ENCODE results near the gene EXPH5.
"Not testable (repeated sequence)": the region's sequence is repeated elsewhere in the genome, so short reads cannot be mapped to it uniquely, and the experiment has no call there.

Gene EXPH5, protein sequence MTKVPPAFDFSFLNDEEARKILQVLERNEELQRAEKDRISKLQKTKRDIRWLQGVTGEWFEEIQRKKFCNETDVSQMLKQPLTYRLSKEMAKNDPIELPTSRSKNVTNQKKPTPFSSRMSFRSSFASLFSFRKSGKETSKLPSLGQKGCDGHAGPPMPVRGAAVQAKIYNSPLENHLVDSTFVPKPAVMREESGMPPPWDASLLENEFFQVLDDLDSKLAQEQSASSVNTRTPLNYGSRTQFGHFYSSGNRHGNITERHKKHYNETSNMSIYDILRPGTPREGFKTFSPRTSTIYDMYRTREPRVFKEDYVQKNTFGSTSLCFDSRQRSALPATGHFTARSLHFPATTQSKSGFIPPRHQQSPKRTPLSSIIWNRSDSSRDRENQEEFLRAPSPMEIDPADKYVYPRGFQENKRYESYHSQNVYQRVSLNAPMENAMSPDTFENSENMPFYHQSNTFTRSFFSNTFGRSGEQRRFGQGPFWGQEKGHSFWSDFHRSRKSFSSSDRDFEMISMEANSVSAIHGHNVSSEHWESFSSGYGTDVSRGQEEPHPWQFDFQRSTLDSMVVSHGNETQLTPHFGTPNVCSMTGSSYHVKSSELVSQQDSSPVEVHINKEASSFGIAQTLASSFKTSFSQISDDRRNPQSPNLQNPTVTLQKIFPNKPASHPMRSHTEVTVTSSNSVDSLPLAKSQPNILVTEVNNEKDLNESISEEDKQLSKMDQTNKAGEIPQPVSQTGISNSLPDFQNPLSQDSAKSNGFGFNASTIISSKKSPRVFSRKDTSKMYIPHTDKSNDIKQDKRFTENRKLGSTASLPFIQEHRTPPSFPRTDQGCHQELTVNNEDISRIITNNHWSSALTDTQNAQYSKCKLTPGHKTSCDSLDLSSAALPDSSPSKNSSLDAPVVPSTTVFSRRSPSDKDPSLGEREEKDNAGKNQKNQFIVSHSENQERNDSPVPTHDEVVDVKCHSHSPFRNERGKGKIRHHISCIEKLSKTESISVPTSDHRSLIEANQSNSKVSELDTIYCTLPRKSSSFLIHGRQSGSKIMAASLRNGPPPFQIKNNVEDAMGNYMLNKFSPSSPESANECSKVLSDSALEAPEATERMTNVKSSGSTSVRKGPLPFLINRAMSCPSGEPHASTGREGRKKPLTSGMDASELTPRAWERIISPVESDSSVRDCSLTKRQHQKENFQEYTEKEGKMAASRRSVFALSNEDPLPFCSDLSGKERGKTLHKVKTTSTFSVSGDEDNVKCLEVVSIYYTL (N-terminal part only)
- total RNA-seq, result 5.2 to 13.7 (median 7.0) reads per million in 4 experiments

DNA sequence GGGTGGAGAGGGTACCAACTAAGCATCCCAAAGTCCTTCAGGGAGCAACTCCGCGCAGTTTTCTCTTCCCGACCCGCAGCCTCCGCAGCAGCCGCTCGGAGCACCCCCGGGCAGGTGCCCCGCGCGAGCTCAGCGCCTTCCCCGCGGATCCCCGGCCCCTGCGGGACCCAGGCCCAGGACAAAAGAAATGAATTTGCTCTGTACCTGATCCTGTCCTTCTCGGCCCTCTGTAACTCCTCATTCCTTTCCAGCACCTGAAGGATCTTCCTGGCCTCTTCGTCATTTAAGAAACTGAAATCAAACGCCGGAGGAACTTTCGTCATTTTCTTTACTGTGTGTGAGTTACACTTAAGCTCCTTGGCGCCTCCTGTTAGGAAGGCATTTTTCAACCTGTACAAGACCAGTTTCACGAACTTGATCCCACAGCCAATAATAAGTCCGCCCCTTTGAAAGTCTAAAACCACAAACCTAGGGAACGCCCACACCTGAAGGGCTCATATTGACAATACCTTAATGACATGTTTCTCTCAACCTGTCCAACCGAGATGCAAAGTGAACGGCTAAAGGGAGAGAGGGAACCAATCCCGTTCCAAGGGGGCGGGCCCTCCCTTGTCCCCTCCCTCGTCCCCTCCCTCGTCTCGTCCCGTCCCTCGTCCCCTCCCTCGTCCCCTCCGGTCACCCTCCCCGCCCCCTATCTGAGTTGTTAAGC is at the start of gene EXPH5:
Gene EXPH5, minus strand, starts transcription at position 555 of the 709 bp plus-strand sequence. Its CDS starts 232 bp downstream, at position 323.
- peak; percentile 73 for DNase-seq

DNA sequence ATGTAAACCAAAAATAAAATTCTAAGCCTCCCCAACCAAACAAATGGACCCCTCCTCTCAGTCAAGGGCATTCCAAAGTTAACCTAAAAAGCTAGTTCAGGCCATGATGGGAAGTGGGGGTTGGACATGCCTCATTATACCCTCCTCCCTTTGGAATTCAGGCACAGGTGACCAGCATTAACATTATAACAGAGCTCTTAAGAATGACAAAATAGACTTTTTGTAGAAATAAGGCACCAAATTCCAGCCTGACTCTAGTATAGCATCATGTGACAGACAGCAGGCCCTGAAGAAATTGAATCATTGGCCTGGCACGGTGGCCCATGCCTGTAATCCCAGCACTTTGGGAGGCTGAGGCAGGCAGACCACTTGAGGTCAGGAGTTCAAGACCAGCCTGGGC is 48.2 kb upstream of the EXPH5 start:
- not testable (repeated sequence) for DNase-seq

DNA sequence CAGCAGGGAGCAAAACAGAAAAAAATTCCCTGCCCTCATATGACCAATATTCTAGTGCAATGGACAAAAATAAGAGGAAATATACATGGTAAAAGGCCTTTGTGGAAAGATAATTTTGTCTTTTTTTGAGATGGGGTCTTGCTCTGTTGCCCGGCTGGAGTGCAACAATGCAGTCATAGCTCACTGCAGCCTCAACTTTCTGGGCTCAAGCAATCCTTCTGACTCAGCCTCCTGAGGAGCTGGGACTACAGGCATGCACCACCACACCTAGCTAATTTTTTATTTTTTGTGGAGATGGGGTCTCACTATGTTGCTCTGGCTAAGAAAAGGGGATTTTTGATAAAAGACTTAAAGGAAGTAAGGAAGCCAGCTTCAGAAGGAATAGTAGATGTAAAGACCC is 45.6 kb upstream of the EXPH5 start:
- DNase-seq, result no peak

DNA sequence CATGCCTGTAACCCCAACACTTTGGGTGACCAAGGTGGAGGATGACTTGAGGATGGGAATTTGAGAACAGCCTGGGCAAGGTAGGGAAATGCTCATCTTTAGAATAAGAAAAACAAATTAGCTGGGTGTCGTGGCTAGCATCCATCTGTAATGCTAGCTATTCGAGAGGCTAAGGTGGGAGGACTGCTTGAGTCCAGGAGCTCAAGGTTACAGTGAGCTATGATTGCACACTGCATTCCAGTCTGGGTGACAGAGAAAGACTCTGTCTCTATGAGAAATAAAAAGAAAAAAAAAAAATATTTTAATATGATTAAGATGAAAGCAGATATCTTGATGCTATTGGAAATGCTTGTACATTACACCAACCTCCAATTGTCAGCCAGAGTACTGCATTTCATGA is 42.7 kb upstream of the EXPH5 start:
- DNase-seq, result no peak

DNA sequence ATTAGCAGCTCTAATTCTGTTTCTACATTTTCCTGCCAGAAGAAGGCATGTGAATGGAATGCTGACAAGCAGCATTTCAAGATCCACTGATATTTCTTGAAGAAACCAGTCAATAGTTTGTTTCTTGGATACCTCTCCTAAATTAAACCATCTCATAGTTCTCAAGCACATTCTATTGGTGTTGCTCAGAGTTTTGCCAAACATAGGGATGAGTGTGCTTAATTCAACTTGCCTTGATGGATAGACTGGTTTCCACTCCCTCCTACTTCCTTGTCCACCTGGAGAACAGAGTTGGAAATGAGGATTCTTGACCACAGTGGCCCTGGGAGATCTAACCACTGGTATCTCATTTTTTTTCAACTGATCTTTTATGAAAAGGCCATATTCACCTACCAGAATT is 41.5 kb upstream of the EXPH5 start:
- no peak for DNase-seq

DNA sequence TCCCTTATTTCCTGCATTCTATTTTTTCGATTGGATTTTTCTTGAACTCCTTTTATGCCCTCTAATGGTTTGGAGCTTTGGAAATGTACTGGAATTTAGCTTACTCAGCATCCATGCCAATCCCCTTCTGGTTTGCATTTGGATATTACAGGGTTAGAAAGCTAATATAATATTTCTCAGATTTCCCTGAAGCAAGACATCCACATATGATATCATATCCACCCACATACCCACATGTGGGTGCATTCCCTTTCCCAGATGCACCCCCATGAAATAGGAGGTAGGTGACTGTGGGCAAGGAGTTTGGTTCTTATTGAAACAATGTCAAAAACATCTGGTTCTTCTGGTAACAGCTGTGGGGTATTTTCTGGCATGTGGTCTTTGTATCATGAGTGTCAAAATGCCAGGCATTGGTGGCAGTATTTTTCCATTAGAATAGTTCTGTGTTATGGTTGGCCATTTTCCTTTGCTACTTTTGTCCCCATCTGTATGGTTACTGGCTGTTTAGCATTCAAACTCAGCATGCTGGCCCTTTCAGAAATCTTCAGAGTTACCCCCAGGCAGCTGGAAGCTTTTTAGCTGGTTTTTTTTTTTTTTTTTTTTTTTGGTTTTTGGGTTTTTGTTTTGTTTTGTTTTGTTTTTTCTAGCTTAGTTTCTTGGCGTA is 38.6 kb upstream of the EXPH5 start:
- DNase-seq, result no peak

DNA sequence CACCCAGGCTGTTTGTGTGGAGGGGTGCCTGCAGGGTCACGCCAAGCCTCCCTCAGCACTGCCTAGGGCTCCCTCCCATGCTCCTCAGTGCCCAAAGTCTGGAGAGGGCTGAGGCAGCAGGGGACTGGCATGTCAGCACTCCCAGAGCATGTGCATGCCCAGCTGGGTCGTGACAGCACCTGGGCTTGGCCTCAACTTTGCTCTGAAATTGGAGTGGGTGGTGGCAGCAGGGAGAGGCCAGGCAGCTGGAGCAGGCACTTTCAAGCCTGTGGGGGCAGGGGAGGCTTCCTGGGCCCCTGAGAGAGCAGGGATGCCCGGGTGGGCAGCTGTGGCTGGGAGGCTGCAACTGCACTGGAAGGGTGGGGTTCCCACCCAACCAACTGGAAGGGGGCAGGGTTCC is 35.7 kb upstream of the EXPH5 start:
- no peak for DNase-seq

DNA sequence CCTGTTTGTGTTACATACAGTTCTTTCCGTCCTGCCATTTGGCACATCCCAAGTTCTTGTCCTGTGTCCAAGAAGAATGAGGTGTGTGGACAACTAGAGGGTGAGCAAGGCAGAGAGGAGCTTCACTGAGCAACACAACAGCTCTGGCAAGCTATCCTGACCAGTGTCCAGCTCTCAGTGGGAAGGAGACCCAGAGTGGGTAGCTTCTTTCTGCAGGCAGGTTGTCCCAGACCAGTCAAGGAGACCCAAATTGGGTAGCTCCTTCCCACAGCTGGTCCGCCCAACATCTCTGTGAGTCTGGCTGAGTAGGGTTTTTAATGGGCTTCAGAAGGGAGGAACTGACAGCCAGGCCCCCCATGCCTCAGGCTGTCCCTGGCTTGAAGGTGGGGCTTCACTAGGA is 35.2 kb upstream of the EXPH5 start:
- DNase-seq, result no peak

DNA sequence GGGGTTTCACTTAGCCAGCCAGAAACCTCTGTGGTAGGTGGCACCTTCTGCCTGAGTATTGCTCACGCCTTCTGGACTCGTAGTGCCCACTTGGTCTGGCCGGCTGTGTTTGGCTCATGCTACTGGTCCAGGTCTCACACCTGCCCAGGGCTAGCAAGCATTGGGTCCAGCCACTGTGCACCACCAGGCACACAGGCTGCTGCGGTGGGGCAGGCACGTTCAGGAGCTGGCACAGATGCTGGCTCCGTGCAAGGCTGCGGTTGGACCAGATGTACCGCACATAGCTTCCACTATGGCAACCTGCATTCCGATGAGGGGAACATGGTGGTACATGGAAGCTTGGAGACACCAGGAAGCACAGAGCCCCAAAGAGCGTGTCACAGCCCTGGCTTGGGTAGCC is 34.8 kb upstream of the EXPH5 start:
- no peak for DNase-seq

DNA sequence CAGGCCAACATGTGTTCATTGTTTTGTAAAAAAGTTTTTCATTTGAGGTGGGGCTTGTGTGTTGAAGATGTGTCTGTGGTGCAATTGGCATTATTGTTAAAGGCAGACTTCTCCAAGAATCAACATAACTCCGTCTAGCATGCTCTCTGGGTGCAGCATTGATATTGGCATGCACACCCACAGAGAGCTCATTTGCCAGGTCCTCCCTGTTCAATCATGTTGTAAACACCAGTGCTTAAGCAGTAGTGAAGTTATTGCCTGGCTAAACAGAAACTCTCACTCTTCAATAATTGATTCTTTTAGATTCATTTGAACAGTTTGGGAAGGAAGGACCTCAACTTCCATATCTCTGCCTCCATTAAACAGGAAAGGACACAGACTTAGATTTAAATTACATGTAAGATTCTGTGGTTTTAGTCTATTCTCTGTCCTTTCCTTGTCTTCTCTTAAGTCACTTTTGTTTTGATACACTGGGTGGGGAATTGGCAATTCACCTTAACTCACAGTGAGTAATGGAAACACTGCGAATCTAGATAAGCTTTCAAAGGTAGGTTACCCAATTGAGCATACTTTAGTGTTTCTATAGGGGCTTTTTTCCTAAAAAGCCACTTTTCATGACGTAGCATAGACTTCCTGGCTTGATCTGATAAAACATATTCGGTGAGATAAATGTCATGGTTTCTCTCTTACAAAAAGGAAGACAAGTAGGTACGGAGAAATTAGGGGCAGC is 30.8 kb upstream of the EXPH5 start:
- DNase-seq, result no peak

DNA sequence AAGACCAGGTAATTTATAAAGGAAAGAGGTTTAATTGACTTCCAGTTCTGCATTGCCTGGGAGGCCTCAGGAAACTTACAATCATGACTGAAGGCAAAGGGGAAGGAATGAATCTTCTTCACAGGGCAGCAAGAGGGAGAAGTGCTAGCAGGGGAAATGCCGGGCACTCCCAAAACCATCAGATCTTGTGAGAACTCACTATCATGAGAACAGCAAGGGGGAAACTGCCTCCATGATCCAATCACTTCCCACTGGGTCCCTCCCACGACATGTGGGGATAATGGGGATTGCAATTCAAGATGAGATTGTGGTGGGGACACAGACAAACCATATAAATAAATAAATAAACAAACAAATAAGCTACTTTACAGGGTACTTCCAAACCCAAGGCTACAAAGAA is 28.8 kb upstream of the EXPH5 start:
- no peak for DNase-seq

DNA sequence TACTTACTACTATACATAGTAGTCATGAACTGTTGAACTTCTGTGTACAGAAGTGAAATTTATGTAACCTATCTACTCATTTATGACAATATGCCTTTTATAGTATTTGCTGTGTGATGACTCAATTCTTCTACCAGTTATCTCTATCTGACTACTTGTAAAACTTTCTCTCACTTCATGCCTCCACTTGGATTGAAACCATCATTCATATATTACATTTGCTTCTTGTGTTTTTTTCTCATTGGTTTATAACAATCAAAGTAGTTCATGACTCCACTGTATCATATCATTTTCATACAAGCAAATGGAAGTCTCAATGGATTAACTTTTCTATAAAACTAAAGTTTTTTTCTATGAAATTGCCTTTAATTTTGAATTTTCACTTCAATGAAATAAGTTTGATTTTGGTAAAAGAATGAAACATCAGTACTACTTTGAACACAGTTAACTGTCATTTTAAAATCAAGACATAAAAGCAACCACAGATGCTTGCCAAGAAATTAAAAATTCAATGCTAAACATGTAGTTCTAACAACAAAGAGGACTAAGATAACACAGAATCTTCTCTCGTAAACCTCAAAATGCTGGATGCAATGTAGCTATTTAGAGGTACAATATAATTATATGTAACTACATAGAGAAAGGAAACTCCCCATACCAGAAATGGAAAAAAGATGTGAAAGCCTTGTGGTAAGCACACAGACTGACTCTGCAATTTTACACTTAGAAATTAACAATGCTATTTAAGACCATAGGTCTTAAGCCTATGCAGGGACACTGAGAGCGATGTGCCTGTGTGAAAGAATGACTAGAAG is 27.6 kb upstream of the EXPH5 start:
- DNase-seq, result no peak

DNA sequence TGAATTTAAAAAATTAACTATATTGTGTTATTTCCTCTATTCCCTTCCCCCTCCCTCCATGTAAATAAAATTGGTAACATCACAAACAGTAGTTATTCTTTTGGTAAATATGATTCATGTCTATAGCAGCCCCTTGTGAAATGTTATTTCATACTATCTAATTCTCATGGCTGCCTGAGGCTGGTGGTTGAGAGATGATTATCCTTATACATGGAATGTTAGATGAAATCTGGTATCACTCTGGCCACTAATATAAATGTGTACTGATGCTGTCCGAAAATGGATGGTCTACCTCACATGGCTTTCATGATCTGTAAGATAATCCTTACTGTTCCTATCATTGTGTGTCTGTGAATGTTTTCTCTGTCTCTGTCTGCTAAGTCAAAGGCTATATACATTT is 25.0 kb upstream of the EXPH5 start:
- DNase-seq, result no peak

DNA sequence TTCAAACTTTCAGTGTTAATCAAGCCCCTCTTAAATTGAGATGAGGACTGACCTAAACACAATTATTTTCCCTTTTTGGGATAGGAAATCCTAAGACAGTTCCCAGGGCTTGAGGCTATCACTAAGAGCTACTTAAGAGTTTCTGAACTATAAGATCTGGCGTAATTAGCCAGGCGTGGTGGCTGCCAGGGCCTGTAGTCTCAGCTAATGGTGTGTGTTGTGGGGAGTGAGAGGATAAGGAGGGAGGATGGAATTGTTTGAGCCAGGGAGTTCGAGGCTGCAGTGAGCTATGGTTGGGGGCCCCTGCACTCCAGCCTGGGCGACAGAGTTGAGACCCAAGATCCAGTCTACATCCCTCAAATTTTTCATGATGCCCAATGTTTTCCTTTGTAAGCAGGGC is 23.5 kb upstream of the EXPH5 start:
- DNase-seq, result no peak

DNA sequence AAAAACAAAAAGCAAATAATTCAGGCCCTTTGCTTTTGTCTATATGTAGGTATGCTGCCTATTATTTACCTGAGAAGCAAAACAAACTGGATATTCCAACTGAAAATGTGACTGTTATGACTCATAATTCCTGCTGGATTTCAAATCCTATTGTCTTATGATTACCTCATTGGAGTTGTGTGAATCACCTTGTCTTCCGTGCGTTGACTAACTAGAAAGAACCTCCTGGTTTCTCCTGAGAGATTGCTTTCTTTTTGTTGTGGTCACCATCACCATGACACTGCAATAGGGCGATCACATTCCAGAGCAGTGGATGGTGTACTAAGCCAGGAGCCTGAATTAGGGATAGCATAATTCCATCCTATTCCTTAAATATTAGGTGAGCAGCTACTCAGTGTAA is 23.0 kb upstream of the EXPH5 start:
- no peak for DNase-seq

DNA sequence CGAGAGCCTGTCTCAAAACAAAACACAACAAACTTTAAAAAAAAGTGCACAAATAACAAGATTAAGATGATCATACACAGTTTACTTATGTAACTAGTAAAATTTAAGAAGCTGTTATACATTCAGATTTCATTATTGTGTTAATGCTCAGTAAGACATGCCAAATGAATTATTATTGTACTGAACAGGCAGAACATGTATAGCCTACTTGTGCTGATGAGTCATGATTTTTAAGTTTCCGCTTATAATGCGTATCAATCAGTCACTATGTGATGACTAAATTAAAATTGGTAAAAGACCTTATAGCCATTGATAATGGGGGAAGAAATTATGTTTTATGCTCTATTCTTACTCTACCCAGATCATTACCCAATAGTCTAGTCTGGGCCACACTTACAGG is 20.5 kb upstream of the EXPH5 start:
- DNase-seq, result no peak

DNA sequence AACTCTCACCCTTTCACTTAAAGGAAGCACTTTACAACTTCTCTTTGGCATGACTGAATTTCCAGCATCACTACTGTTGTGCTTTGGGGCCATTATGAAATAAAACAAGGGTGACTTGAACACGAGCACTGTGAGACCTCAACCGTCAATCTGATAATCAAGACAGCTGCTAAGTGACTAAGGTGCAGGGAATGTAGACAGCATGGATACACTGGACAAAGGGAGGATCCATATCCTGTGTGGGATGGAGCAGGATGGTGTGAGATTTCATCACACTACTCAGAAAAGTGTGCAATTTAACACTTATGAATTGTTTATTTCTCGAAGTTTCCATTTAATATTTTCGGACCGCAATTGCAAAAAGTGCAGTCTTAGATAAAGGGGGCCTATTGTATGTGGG is 16.1 kb upstream of the EXPH5 start:
- DNase-seq, result no peak

DNA sequence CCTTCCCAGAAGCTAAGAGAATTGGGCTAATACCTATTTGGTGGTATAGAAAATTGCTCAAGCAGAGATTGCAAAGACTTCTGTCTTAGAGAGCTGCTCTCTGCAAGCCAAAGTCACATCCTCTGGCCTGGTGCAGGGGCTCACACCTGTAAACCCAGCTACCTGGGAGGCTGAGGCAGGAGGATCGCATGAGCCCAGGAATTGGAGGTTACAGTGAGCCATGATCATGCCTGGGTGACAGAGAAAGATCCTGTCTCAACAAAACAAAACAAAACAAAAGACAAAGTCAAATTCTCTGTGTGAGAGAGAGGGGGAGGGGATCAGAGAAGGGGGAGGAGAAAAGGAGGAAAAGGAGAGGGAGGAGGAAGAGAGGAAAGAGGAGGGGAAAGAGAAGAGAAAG is 15.0 kb upstream of the EXPH5 start:
- DNase-seq, result no peak

DNA sequence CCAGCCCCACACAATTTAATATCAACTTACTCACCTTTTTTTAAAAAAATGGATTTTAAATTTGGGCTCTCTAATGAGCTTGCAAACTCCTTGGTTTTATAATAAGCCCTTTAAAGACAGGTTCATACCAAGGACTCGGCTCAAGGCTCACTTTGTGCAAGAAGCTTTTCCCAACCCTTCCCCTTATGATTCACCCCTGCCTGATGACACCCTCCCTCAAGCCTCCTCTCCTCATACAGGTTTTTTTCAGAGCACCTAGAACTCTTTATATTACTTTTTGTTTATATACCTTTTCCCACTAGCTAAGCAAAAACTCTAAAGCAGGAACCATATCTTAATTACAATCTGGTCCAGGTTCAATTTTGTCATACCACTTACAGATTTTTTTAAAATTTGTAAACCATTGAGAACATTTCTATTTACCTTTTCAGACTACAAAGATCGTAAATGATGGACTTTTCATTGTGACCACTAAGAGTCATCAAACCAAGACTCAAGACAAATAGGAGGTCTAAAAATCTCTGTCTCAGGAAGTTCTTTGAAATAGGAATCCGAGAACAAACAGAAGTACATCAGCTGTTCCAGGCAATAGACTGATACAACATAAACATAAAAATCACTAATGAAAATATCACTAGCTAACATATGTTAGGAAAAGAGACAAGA is 13.1 kb upstream of the EXPH5 start:
- no peak for DNase-seq

DNA sequence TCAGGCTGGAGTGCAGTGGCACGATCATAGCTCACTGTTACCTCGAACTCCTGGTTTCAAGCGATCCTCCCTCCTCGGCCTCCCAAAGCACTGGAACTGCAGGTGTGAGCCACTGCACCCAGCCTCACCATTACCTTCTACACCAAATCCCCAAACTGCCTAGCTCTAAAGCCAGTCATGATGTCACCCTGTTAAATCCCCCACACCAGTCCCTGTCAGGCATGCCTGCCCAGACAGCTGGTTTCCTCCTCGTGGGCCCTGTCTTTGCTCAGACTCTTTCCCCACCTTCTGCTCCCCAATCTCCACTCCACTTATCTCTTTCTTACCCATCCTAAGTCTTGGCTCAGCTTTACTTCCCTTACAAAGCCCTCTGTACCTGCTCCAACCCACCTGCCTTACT is 12.5 kb upstream of the EXPH5 start:
- no peak for DNase-seq
